H1 (cell line): ENCODE data around the gene AIFM1. TPM values are rescaled to one million over a fixed set of nuclear protein-coding genes. Genes with fewer than 3 reads are reported as not detected.

Source experiments
- CTCF ChIA-PET: fragments of 300-600 bp; sonication (Branson Sonifier 250); formaldehyde crosslinking; loops from one replicate; lab custom pipeline; 2021; ENCODE audit not compliant: partially characterized antibody; lab: Charles Lee
- POLR2A ChIA-PET: fragments of 300-600 bp; sonication (Branson Sonifier 250); formaldehyde crosslinking; loops from one replicate; lab custom pipeline; 2021; ENCODE audit warnings: inconsistent platforms; ENCODE audit not compliant: partially characterized antibody; lab: Charles Lee
- DNase-seq, 2 experiments: peaks; one replicate each; pipeline versions ENCODE4 v3.0.0 to v3.0.0-alpha.2; 2010 to 2022; ENCODE audit warnings: low spot score in 2 of 2, low read depth in 1 of 2, mixed read lengths in 1 of 2
- FAIRE-seq: peaks from 2 replicates; lab custom pipeline; 2011; peaks lifted over from hg19 to GRCh38; lab: Jason Lieb, UNC
- H2AFZ ChIP-seq: 2 replicates; pipeline ENCODE4 v1.8.1; 2012; ENCODE audit warnings: low read length, inconsistent platforms
- H2AK5ac ChIP-seq: 2 replicates; pipeline ENCODE4 v1.6.1; 2013; ENCODE audit warnings: low read depth, low read length
- H2BK120ac ChIP-seq: replicated peaks from 2 replicates; pipeline ENCODE3; 2013; ENCODE audit warnings: low read depth, low read length, inconsistent platforms
- H2BK12ac ChIP-seq: 2 replicates; pipeline ENCODE4 v1.6.1; 2013; ENCODE audit warnings: low read depth, low read length
- H2BK15ac ChIP-seq: 2 replicates; pipeline ENCODE4 v1.6.1; 2013; ENCODE audit warnings: low read length
- H2BK20ac ChIP-seq: 2 replicates; pipeline ENCODE4 v1.6.1; 2013; ENCODE audit warnings: low read length
- H2BK5ac ChIP-seq: 2 replicates; pipeline ENCODE4 v1.6.1; 2013; ENCODE audit warnings: low read depth, low read length
- H3K14ac ChIP-seq: 2 replicates; pipeline ENCODE4 v1.6.1; 2013; ENCODE audit warnings: inconsistent platforms; ENCODE audit not compliant: insufficient read length
- H3K18ac ChIP-seq: 2 replicates; pipeline ENCODE4 v1.6.1; 2013; ENCODE audit warnings: low read length; ENCODE audit errors: extremely low read depth
- H3K23ac ChIP-seq: 2 replicates; pipeline ENCODE4 v1.6.1; 2013; ENCODE audit warnings: inconsistent platforms; ENCODE audit not compliant: insufficient read length
- H3K23me2 ChIP-seq: 2 replicates; pipeline ENCODE4 v1.6.1; 2013; ENCODE audit warnings: low read depth, low read length
- H3K27ac ChIP-seq: 2 replicates; pipeline ENCODE4 v1.6.1; 2011; ENCODE audit warnings: low read depth, low read length, inconsistent platforms
- H3K27me3 ChIP-seq, 4 experiments: replicated peaks in 1 of 4; 1 replicate in 1 of 4; 2 replicates in 3 of 4; pipeline versions ENCODE4 v1.6.1 to v1.8.1; 2011 to 2013; ENCODE audit warnings: low read length in 3 of 4, mild to moderate bottlenecking in 3 of 4, inconsistent platforms in 2 of 4, mixed read lengths in 2 of 4, moderate library complexity in 1 of 4; ENCODE audit not compliant: control insufficient read depth in 3 of 4, insufficient read depth in 3 of 4; ENCODE audit errors: extremely low read depth in 1 of 4
- H3K36me3 ChIP-seq, 4 experiments: 2 replicates each; pipeline versions ENCODE4 v1.6.1 to v1.8.1; 2011 to 2013; ENCODE audit warnings: mild to moderate bottlenecking in 4 of 4, low read length in 3 of 4, moderate library complexity in 2 of 4, control low read depth in 1 of 4, inconsistent platforms in 1 of 4; ENCODE audit not compliant: insufficient read depth in 4 of 4, control insufficient read depth in 2 of 4
- H3K4ac ChIP-seq: replicated peaks from 2 replicates; pipeline ENCODE3; 2013; ENCODE audit warnings: low read length, low read depth, mixed read lengths, inconsistent platforms; ENCODE audit not compliant: insufficient read length
- H3K4me1 ChIP-seq, 4 experiments: replicated peaks in 1 of 4; 1 replicate in 1 of 4; 2 replicates in 3 of 4; pipeline versions ENCODE4 v1.6.1 to v1.8.1; 2011 to 2013; ENCODE audit warnings: low read length in 3 of 4, inconsistent platforms in 2 of 4, mixed read lengths in 1 of 4; ENCODE audit not compliant: insufficient read depth in 4 of 4, control insufficient read depth in 3 of 4
- H3K4me2 ChIP-seq, 2 experiments: 2 replicates each; pipeline versions ENCODE4 v1.6.1 to v1.8.1; 2011 to 2013; ENCODE audit warnings: low read depth in 2 of 2, low read length in 2 of 2, control low read depth in 1 of 2, inconsistent platforms in 1 of 2, mild to moderate bottlenecking in 1 of 2; ENCODE audit not compliant: insufficient read depth in 1 of 2
- H3K4me3 ChIP-seq, 4 experiments: fragments of 200-600, 300-600 bp in 1 of 4; sonication (generic), shearing (Covaris generic), sonication (Bioruptor Twin) in 1 of 4; 2 replicates each; pipeline versions ENCODE4 v1.5.1 to v1.8.1; 2011 to 2016; ENCODE audit warnings: low read length in 4 of 4, low read depth in 3 of 4, control low read depth in 2 of 4, inconsistent platforms in 2 of 4, mild to moderate bottlenecking in 2 of 4, mixed read lengths in 1 of 4, moderate library complexity in 1 of 4; ENCODE audit not compliant: insufficient read depth in 2 of 4; ENCODE audit errors: extremely low read depth in 1 of 4
- H3K56ac ChIP-seq: replicated peaks from 2 replicates; pipeline ENCODE3; 2013; ENCODE audit warnings: low read depth, mild to moderate bottlenecking, mixed read lengths, low read length, inconsistent platforms; ENCODE audit not compliant: insufficient read length
- H3K79me1 ChIP-seq: 2 replicates; pipeline ENCODE4 v1.6.1; 2013; ENCODE audit warnings: low read depth, low read length, control low read depth
- H3K79me2 ChIP-seq, 2 experiments: 2 replicates each; pipeline versions ENCODE4 v1.6.1 to v1.8.1; 2012 to 2013; ENCODE audit warnings: low read length in 2 of 2, mild to moderate bottlenecking in 2 of 2, inconsistent platforms in 1 of 2; ENCODE audit not compliant: insufficient read depth in 2 of 2, control insufficient read depth in 1 of 2
- H3K9ac ChIP-seq, 4 experiments: replicated peaks in 1 of 4; 1 replicate in 1 of 4; 2 replicates in 3 of 4; pipeline versions ENCODE4 v1.6.1 to v1.8.1; 2011 to 2013; ENCODE audit warnings: low read depth in 3 of 4, low read length in 3 of 4, control low read depth in 2 of 4, mild to moderate bottlenecking in 2 of 4, moderate library complexity in 2 of 4, inconsistent platforms in 1 of 4; ENCODE audit errors: extremely low read depth in 1 of 4
- H3K9me3 ChIP-seq, 2 experiments: 2 replicates each; pipeline versions ENCODE4 v1.6.1 to v1.8.1; 2012 to 2013; ENCODE audit warnings: mild to moderate bottlenecking in 2 of 2, moderate library complexity in 2 of 2, control low read depth in 1 of 2, inconsistent platforms in 1 of 2, low read depth in 1 of 2, low read length in 1 of 2, mixed read lengths in 1 of 2; ENCODE audit not compliant: insufficient read depth in 2 of 2
- H4K20me1 ChIP-seq, 2 experiments: replicated peaks in 1 of 2; 2 replicates each; pipeline versions ENCODE3 to v1.8.1; 2011 to 2013; ENCODE audit warnings: inconsistent platforms in 2 of 2, low read length in 2 of 2, mild to moderate bottlenecking in 1 of 2; ENCODE audit not compliant: insufficient read depth in 2 of 2, control insufficient read depth in 1 of 2
- H4K5ac ChIP-seq: 2 replicates; pipeline ENCODE4 v1.6.1; 2013; ENCODE audit warnings: low read length, low read depth, mixed read lengths, inconsistent platforms; ENCODE audit not compliant: insufficient read length
- H4K8ac ChIP-seq: 2 replicates; pipeline ENCODE4 v1.8.0; 2013; ENCODE audit warnings: mild to moderate bottlenecking, moderate library complexity, low read length, inconsistent platforms; ENCODE audit not compliant: insufficient read depth; ENCODE audit errors: extremely low read depth
- H4K91ac ChIP-seq: replicated peaks from 2 replicates; pipeline ENCODE3; 2013; ENCODE audit warnings: low read length, mixed read lengths, inconsistent platforms; ENCODE audit not compliant: insufficient read length
- BCL11A ChIP-seq, 2 experiments: IDR thresholded peaks; one replicate each; pipeline ENCODE4 v1.6.1; 2011; ENCODE audit warnings: low read depth in 2 of 2, low read length in 2 of 2, mild to moderate bottlenecking in 2 of 2
- CBX5 ChIP-seq: fragments of 300-800, 300-1000 bp; sonication (generic); IDR thresholded peaks from 2 replicates; pipeline ENCODE4 v1.7.1; 2016; ENCODE audit warnings: antibody characterized with exemption, low read length, low read depth
- CREB1 ChIP-seq: IDR thresholded peaks from 2 replicates; pipeline ENCODE4 v1.6.1; 2012; ENCODE audit warnings: inconsistent platforms
- CTBP2 ChIP-seq: IDR thresholded peaks from 2 replicates; pipeline ENCODE4 v1.7.0; 2011; ENCODE audit warnings: borderline replicate concordance, mild to moderate bottlenecking, moderate library complexity, mixed read lengths, low read length; ENCODE audit not compliant: insufficient read depth, insufficient read length
- E2F6 ChIP-seq: IDR thresholded peaks from 2 replicates; pipeline ENCODE4 v1.6.1; 2012; ENCODE audit warnings: inconsistent platforms
- FOSL1 ChIP-seq: IDR thresholded peaks from 2 replicates; pipeline ENCODE4 v1.6.1; 2011; ENCODE audit warnings: mild to moderate bottlenecking, low read depth, low read length, moderate library complexity; ENCODE audit not compliant: insufficient read depth
- HDAC6 ChIP-seq: IDR thresholded peaks from one replicate; pipeline ENCODE4 v1.7.1; 2012; ENCODE audit warnings: low read depth, mild to moderate bottlenecking, inconsistent platforms, low read length, moderate library complexity
- JUN ChIP-seq: IDR thresholded peaks from 2 replicates; pipeline ENCODE4 v1.6.1; 2011; ENCODE audit warnings: low read depth, mild to moderate bottlenecking, improper control_type of control experiment, low read length
- JUND ChIP-seq: IDR thresholded peaks from 2 replicates; pipeline ENCODE4 v1.6.1; 2011; ENCODE audit warnings: mild to moderate bottlenecking, improper control_type of control experiment, low read length
- KDM1A ChIP-seq: fragments of 200-600, 300-600 bp; sonication (generic); IDR thresholded peaks from 2 replicates; pipeline ENCODE4 v1.7.1; 2016; ENCODE audit warnings: mild to moderate bottlenecking, low read length, borderline replicate concordance
- KDM5A ChIP-seq: fragments of 200-600 bp; IDR thresholded peaks from 2 replicates; pipeline ENCODE4 v1.7.1; 2012; ENCODE audit warnings: mild to moderate bottlenecking, low read length, inconsistent platforms, mixed read lengths
- MAFK ChIP-seq: IDR thresholded peaks from 2 replicates; pipeline ENCODE4 v1.6.1; 2012; ENCODE audit warnings: low read depth, mild to moderate bottlenecking, improper control_type of control experiment, low read length
- MAX ChIP-seq: IDR thresholded peaks from 2 replicates; pipeline ENCODE4 v1.6.1; 2012; ENCODE audit warnings: inconsistent platforms
- TAF1 ChIP-seq: IDR thresholded peaks from 2 replicates; pipeline ENCODE4 v1.6.1; 2011; ENCODE audit warnings: mild to moderate bottlenecking, low read depth, low read length
- YY1 ChIP-seq: IDR thresholded peaks from 2 replicates; pipeline ENCODE4 v1.6.1; 2011; ENCODE audit warnings: low read depth, mild to moderate bottlenecking, low read length
- WGBS, 2 experiments: shearing (Covaris generic) in 1 of 2; methylation state at CpG; one replicate each; pipeline versions ENCODE4 v1.1.6 to v1.1.7; 2013 to 2015; ENCODE audit warnings: low lambda C conversion rate in 2 of 2, mixed read lengths in 2 of 2, inconsistent platforms in 1 of 2, low coverage in 1 of 2, missing lambda C conversion rate in 1 of 2; ENCODE audit not compliant: insufficient replicate concordance in 2 of 2, insufficient coverage in 1 of 2, insufficient read length in 1 of 2; ENCODE audit errors: extremely low coverage in 1 of 2, missing lambda C conversion rate in 1 of 2; 5-methylcytosine and 5-hydroxymethylcytosine counted together
- polyA plus RNA-seq, 7 experiments: library from polyadenylated mRNA; depleted of rRNA in 3 of 7; stranded (reverse) in 5 of 7; unstranded in 2 of 7; fragments of >200 nt in 5 of 7; fragments of 200-250 nt in 2 of 7; gene quantifications; 1 replicate in 5 of 7; 2 replicates in 1 of 7; 4 replicates in 1 of 7; pipeline versions ENCODE4 v1.2.1 to v1.2.3, GENCODE V29; 2011 to 2013; ENCODE audit warnings: missing spikeins in 2 of 7, mixed read lengths in 2 of 7
- total RNA-seq: library from RNA; stranded (reverse); fragmentation: NEBNext Ultra II Directional; extraction: Animal tissue kit (Norgen Biotek cat#: 25700); gene quantifications from 2 replicates; pipeline ENCODE4 v1.2.1, GENCODE V29; 2021

Gene AIFM1
- total and polyA plus RNA-seq, 2 of the 8 experiments (the other 6 are each of a cell fraction or from before 2014, with no cell fraction given): 34.1 to 55.4 TPM

- Histone ChIP-seq H3K56ac (no peak overlapping the region), H2BK15ac (no peak overlapping the region), H3K36me3 (peaks cover 0 to 45% (median 17%) of the 10 kb centered on the region in 4 experiments; a peak in 5 of 8 replicates), H4K91ac (no peak overlapping the region), H4K5ac (no peak overlapping the region), H3K18ac (no peak overlapping the region), H2BK12ac (no peak overlapping the region), H3K9me3 (no peaks in the 10 kb centered on the region), H2BK5ac (no peak overlapping the region), H3K4me3 (no peak overlapping the region), H2BK120ac (no peak overlapping the region), H4K8ac (no peak overlapping the region), H2BK20ac (no peak overlapping the region), H3K27me3 (no peaks in the 10 kb centered on the region), H3K23me2 (no peaks in the 10 kb centered on the region), H3K14ac (no peak overlapping the region), H4K20me1 (peaks cover 0 to 1% of the 10 kb centered on the region in 2 experiments), H3K27ac (no peak overlapping the region), H2AK5ac (no peak overlapping the region), H3K9ac (no peak overlapping the region), H2AFZ (no peak overlapping the region), H3K4me1 (no peaks in the 10 kb centered on the region), H3K4me2 (no peak overlapping the region), H3K23ac (no peak overlapping the region), H3K4ac (no peak overlapping the region), H3K79me1 (no peaks in the 10 kb centered on the region), H3K79me2 (no peaks in the 10 kb centered on the region)
- ChIA-PET CTCF (no interaction called here), POLR2A (no interaction called here)
- DNase-seq (no peak), FAIRE-seq (no peak)
- 100% methylated on average over 1 of the region's 1 CpG; no CpG with 5 or more reads in 1 of the 2 experiments for WGBS, 2 experiments
- TF ChIP-seq JUN: no peak
- TF ChIP-seq KDM5A: no peak
- TF ChIP-seq TAF1: no peak
- TF ChIP-seq CREB1: no peak
- no peak for TF ChIP-seq HDAC6
- TF ChIP-seq MAX: no peak
- TF ChIP-seq JUND: no peak
- no peak for TF ChIP-seq YY1
- no peak for TF ChIP-seq CTBP2
- no peak for TF ChIP-seq E2F6
- TF ChIP-seq MAFK: no peak
- TF ChIP-seq FOSL1: no peak
- TF ChIP-seq CBX5: no peak
- no peak for TF ChIP-seq BCL11A (IDR thresholded peaks at IDR 0.05; ENCODE audit: low read depth in 2 of 2, low read length in 2 of 2)
- TF ChIP-seq KDM1A: no peak
Observed at GRCh38 chrX:130212371-130212770, 46.7 kb upstream of the AIFM1 start.
